Measurements from ENCODE around the gene AMER3.
"Not testable (repeated sequence)": the region's sequence is repeated elsewhere in the genome, so short reads cannot be mapped to it uniquely, and the experiment has no call there.

Gene AMER3

GRCh38 chr2:130755256-130756052 lies at the start of gene AMER3:
AMER3 (plus strand) TSS chr2:130755540; CDS start chr2:130762073, 6,533 bp downstream.
- DNase-seq (ENCODE audit: low read depth in 2 of 2) = no peak

- not testable (repeated sequence) for DNase-seq (ENCODE audit: low read depth in 2 of 2)
Observed at GRCh38 chr2:130714795-130715194, 40.5 kb upstream of the AMER3 start.

GRCh38 chr2:130720036-130720435 lies 35.3 kb upstream of the AMER3 start:
- no peak for DNase-seq (ENCODE audit: low read depth in 2 of 2)

- DNase-seq (ENCODE audit: low read depth in 2 of 2) = no peak
Observed at GRCh38 chr2:130720528-130720927, 34.8 kb upstream of the AMER3 start.

GRCh38 chr2:130724455-130724854 lies 30.9 kb upstream of the AMER3 start:
- DNase-seq (ENCODE audit: low read depth in 2 of 2) = no peak

GRCh38 chr2:130726614-130727180 lies 28.6 kb upstream of the AMER3 start:
- DNase-seq (ENCODE audit: low read depth in 2 of 2) = no peak

- DNase-seq (ENCODE audit: low read depth in 2 of 2) = peak; percentile 78 to 87
Observed at GRCh38 chr2:130727286-130727924, 27.9 kb upstream of the AMER3 start.

- peak; percentile 11 to 17 for DNase-seq (ENCODE audit: low read depth in 2 of 2)
Observed at GRCh38 chr2:130728007-130728454, 27.3 kb upstream of the AMER3 start.

GRCh38 chr2:130728549-130729316 lies 26.6 kb upstream of the AMER3 start, which contains the start of gene GPR148:
GPR148 (plus strand) TSS chr2:130729070; CDS start chr2:130729152, 82 bp downstream.
- no peak for DNase-seq (ENCODE audit: low read depth in 2 of 2)

- no peak for DNase-seq (ENCODE audit: low read depth in 2 of 2)
Observed at GRCh38 chr2:130729322-130730299, 25.7 kb upstream of the AMER3 start.

GRCh38 chr2:130732257-130732656 lies 23.1 kb upstream of the AMER3 start:
- not testable (repeated sequence) for DNase-seq (ENCODE audit: low read depth in 2 of 2)

- DNase-seq (ENCODE audit: low read depth in 2 of 2) = no peak
Observed at GRCh38 chr2:130735200-130735599, 20.1 kb upstream of the AMER3 start.

GRCh38 chr2:130736487-130736886 lies 18.9 kb upstream of the AMER3 start:
- DNase-seq (ENCODE audit: low read depth in 2 of 2) = no peak

GRCh38 chr2:130737592-130737991 lies 17.7 kb upstream of the AMER3 start:
- no peak for DNase-seq (ENCODE audit: low read depth in 2 of 2)

- no peak for DNase-seq (ENCODE audit: low read depth in 2 of 2)
Observed at GRCh38 chr2:130740671-130741070, 14.7 kb upstream of the AMER3 start.

- no peak for DNase-seq (ENCODE audit: low read depth in 2 of 2)
Observed at GRCh38 chr2:130743278-130743677, 12.1 kb upstream of the AMER3 start.

- no peak for DNase-seq (ENCODE audit: low read depth in 2 of 2)
Observed at GRCh38 chr2:130744287-130745117, 10.8 kb upstream of the AMER3 start.

GRCh38 chr2:130749078-130749477 lies 6.3 kb upstream of the AMER3 start:
- DNase-seq (ENCODE audit: low read depth in 2 of 2) = no peak

GRCh38 chr2:130749641-130750040 lies 5.7 kb upstream of the AMER3 start:
- DNase-seq (ENCODE audit: low read depth in 2 of 2) = no peak

- no peak for DNase-seq (ENCODE audit: low read depth in 2 of 2)
Observed at GRCh38 chr2:130754811-130755210, 529 bp upstream of the AMER3 start.

All from stimulated activated CD8-positive, alpha-beta memory T cell treated with anti-CD3 and anti-CD28 coated beads, Interleukin-2, amount 100 ng/mL, for 48 hours (primary cell).